Transverse colon (tissue), 4 donors: ENCODE measurements around the gene LHX3. TPM values are rescaled to one million over a fixed set of nuclear protein-coding genes. Genes with fewer than 3 reads are reported as not detected.

Source experiments
- DNase-seq: peaks from one replicate; pipeline ENCODE4 v3.0.0-alpha.2; 2019
- H3K27ac ChIP-seq, 4 donors: fragments of 200-600 bp; sonication (generic); 2 replicates each; pipeline ENCODE4 v1.5.1; 2016 to 2018; ENCODE audit warnings: inconsistent platforms in 4 of 4
- H3K27me3 ChIP-seq: fragments of 200-600 bp; sonication (generic); 2 replicates; pipeline ENCODE4 v1.5.1; 2017; ENCODE audit warnings: inconsistent platforms
- H3K36me3 ChIP-seq, 4 donors: fragments of 200-600 bp; sonication (generic); 2 replicates each; pipeline ENCODE4 v1.5.1; 2017 to 2019; ENCODE audit warnings: inconsistent platforms in 4 of 4
- H3K4me1 ChIP-seq, 4 donors: fragments of 200-600 bp; sonication (generic); 2 replicates each; pipeline ENCODE4 v1.5.1; 2017 to 2020; ENCODE audit warnings: inconsistent platforms in 4 of 4
- H3K4me3 ChIP-seq, 4 donors: fragments of 200-600 bp; sonication (generic); 1 replicate in 1 of 4; 2 replicates in 3 of 4; pipeline versions ENCODE4 v1.5.1 to v1.6.1; 2017 to 2019; ENCODE audit warnings: inconsistent platforms in 4 of 4
- H3K9me3 ChIP-seq, 2 donors: fragments of 200-600 bp; sonication (generic); 2 replicates each; pipeline ENCODE4 v1.5.1; 2017 to 2019; ENCODE audit warnings: inconsistent platforms in 2 of 2
- EP300 ChIP-seq: sonication (generic); formaldehyde crosslinking; IDR thresholded peaks from one replicate; pipeline ENCODE4 v1.6.1; 2017; ENCODE audit warnings: antibody characterized with exemption, low read depth
- POLR2A ChIP-seq: fragments of 450-650 bp; IDR thresholded peaks from one replicate; pipeline ENCODE4 v1.6.1; 2016; ENCODE audit warnings: antibody characterized with exemption, mild to moderate bottlenecking, moderate library complexity
- POLR2AphosphoS5 ChIP-seq, 3 donors: sonication (generic); formaldehyde crosslinking; IDR thresholded peaks; one replicate each; pipeline ENCODE4 v1.6.1; 2016; ENCODE audit warnings: antibody characterized with exemption in 3 of 3
- WGBS, 2 donors: methylation state at CpG; one replicate each; pipeline ENCODE4 v1.1.5; 2018; ENCODE audit warnings: low coverage in 1 of 2; 5-methylcytosine and 5-hydroxymethylcytosine counted together
- in situ Hi-C, 4 donors: fragments of 200-750 bp; cut with MboI; loops; one replicate each; pipeline versions ENCODE4 v1.15.0 to v1.15.1; 2017; ENCODE audit warnings: low sequenced_read_pairs in 3 of 4, low pct_ligation_motif_present in 1 of 4, low pct_unique_long_range_greater_than_20kb in 1 of 4
- intact Hi-C: fragments of 100-400 bp; cut with DNase I; formaldehyde crosslinking; loops from one replicate; pipeline ENCODE4 v1.15.1; 2023; ENCODE audit warnings: low total_unique reads
- total RNA-seq, 4 donors: library from RNA; depleted of rRNA; stranded (reverse); fragments of >200 nt; gene quantifications; one replicate each; pipeline ENCODE4 v1.1.0, GENCODE V29; 2016
- TF ChIP-seq, protein P1 (sequence below), 5 experiments: fragments of 200-600 bp in 3 of 5; fragments of 450-650 bp in 2 of 5; sonication (generic) in 3 of 5; IDR thresholded peaks; 1 replicate in 2 of 5; 2 replicates in 3 of 5; pipeline ENCODE4 v1.5.1; 2016 to 2017; ENCODE audit warnings: antibody characterized with exemption in 5 of 5, inconsistent platforms in 3 of 5, mild to moderate bottlenecking in 2 of 5, moderate library complexity in 1 of 5

The LHX3 gene
- total RNA-seq, 4 donors from 2014 or later: not detected

- in situ Hi-C loops (no loop called here), intact Hi-C loops (no loop called here)
- WGBS, 2 donors: 6% methylated on average over 14 of the region's 62 CpGs; no CpG with 5 or more reads in 1 of the 2 donors
- H3K27ac ChIP-seq: no peak overlapping the region
- TF ChIP-seq POLR2A (no peak), POLR2AphosphoS5 (IDR thresholded peaks at IDR 0.05) (no peak), EP300 (no peak)
- TF ChIP-seq, protein P1, sequence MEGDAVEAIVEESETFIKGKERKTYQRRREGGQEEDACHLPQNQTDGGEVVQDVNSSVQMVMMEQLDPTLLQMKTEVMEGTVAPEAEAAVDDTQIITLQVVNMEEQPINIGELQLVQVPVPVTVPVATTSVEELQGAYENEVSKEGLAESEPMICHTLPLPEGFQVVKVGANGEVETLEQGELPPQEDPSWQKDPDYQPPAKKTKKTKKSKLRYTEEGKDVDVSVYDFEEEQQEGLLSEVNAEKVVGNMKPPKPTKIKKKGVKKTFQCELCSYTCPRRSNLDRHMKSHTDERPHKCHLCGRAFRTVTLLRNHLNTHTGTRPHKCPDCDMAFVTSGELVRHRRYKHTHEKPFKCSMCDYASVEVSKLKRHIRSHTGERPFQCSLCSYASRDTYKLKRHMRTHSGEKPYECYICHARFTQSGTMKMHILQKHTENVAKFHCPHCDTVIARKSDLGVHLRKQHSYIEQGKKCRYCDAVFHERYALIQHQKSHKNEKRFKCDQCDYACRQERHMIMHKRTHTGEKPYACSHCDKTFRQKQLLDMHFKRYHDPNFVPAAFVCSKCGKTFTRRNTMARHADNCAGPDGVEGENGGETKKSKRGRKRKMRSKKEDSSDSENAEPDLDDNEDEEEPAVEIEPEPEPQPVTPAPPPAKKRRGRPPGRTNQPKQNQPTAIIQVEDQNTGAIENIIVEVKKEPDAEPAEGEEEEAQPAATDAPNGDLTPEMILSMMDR (IDR thresholded peaks at IDR 0.05): no peak
- H3K4me1 ChIP-seq: no peaks in the 10 kb centered on the region
- no peak overlapping the region for H3K4me3 ChIP-seq
- no peaks in the 10 kb centered on the region for H3K36me3 ChIP-seq
- H3K27me3 ChIP-seq: peaks cover 100% of the 10 kb centered on the region
- H3K9me3 ChIP-seq: no peaks in the 10 kb centered on the region
- no peak for DNase-seq
Measured at GRCh38 chr9:136198605-136199083, 6.3 kb downstream of the LHX3 start.

- Histone ChIP-seq H3K4me1 (no peaks in the 10 kb centered on the region), H3K9me3 (no peaks in the 10 kb centered on the region), H3K4me3 (no peak overlapping the region), H3K36me3 (no peaks in the 10 kb centered on the region), H3K27ac (no peak overlapping the region), H3K27me3 (peaks cover 100% of the 10 kb centered on the region)
- intact Hi-C loops: no loop called here
- 0 to 14% methylated on average over 2 to 18 of the region's 18 CpGs for WGBS, 2 donors
- in situ Hi-C loops: no loop called here
- TF ChIP-seq, protein P1 (IDR thresholded peaks at IDR 0.05): no peak
- TF ChIP-seq POLR2A: no peak
- no peak for TF ChIP-seq POLR2AphosphoS5 (IDR thresholded peaks at IDR 0.05)
- no peak for TF ChIP-seq EP300
- no peak for DNase-seq
Measured at GRCh38 chr9:136197930-136198604, 6.9 kb downstream of the LHX3 start.

GRCh38 chr9:136197084-136197875 is 7.6 kb downstream of the LHX3 start:
- TF ChIP-seq POLR2A (no peak), POLR2AphosphoS5 (IDR thresholded peaks at IDR 0.05) (no peak), EP300 (no peak)
- TF ChIP-seq, protein P1 (IDR thresholded peaks at IDR 0.05): no peak

DNA sequence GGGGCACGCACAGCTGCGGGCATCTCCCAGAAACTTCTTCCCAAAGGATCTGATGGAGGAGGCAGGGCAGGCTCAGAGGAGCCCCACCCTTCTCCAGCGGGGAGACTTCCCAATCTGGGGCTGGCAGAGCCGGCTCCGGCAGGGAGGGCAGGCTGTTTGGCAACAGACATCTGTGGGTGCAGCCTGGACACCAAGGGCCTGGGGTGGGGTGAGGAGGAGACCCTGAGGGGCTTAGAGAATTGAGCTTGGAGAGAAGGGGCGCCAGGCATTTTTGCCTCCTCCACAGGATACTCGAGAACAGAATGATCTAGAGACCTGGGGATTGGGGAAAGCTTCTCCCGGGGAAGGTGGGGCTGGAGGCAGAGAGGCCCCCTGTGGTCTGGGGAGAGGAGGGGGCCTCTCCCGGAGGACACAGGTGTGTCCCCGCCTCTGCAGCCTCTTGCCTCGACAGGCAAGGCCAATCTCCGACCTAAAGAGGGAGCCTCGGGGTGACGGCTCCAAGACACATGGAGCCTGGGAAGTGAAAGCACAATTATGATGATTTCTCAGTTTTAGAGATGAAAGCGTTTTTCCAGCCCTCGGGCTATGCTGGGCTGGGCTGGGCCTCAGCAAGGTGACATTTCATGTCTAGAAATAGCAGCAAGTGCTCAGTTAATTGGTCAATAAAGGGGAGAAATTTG is 8.4 kb downstream of the LHX3 start:
- Histone ChIP-seq H3K9me3 (no peaks in the 10 kb centered on the region), H3K4me1 (no peaks in the 10 kb centered on the region), H3K27ac (no peak overlapping the region), H3K27me3 (peaks cover 100% of the 10 kb centered on the region), H3K4me3 (no peak overlapping the region), H3K36me3 (no peaks in the 10 kb centered on the region)
- WGBS, 2 donors: 0 to 4% methylated on average over 2 to 16 of the region's 16 CpGs
- in situ Hi-C loops: no loop called here
- no peak for DNase-seq
- intact Hi-C loops: no loop called here
- TF ChIP-seq EP300: no peak

More at GRCh38 chr9:136197084-136197875, 7.6 kb downstream of the LHX3 start:
- no peaks in the 10 kb centered on the region for H3K4me1 ChIP-seq
- H3K4me3 ChIP-seq: no peak overlapping the region
- H3K36me3 ChIP-seq: no peaks in the 10 kb centered on the region
- in situ Hi-C loops (no loop called here), intact Hi-C loops (no loop called here)
- no peak overlapping the region for H3K27ac ChIP-seq
- no peak for DNase-seq
- 13% methylated on average over 10 of the region's 35 CpGs; no CpG with 5 or more reads in 1 of the 2 donors for WGBS, 2 donors
- H3K9me3 ChIP-seq: no peaks in the 10 kb centered on the region
- peaks cover 100% of the 10 kb centered on the region for H3K27me3 ChIP-seq
